ENCODE data around the gene ACSM6.
A peak's percentile ranks its signal among the peaks of the same experiment; 100 is the strongest.
"Not testable (repeated sequence)": the region's sequence is repeated elsewhere in the genome, so short reads cannot be mapped to it uniquely, and the experiment has no call there.

Gene ACSM6, protein sequence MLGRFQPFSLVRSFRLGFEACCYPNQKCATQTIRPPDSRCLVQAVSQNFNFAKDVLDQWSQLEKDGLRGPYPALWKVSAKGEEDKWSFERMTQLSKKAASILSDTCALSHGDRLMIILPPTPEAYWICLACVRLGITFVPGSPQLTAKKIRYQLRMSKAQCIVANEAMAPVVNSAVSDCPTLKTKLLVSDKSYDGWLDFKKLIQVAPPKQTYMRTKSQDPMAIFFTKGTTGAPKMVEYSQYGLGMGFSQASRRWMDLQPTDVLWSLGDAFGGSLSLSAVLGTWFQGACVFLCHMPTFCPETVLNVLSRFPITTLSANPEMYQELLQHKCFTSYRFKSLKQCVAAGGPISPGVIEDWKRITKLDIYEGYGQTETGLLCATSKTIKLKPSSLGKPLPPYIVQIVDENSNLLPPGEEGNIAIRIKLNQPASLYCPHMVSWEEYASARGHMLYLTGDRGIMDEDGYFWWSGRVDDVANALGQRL
- total RNA-seq: 0 reads per million in 2 experiments

DNA sequence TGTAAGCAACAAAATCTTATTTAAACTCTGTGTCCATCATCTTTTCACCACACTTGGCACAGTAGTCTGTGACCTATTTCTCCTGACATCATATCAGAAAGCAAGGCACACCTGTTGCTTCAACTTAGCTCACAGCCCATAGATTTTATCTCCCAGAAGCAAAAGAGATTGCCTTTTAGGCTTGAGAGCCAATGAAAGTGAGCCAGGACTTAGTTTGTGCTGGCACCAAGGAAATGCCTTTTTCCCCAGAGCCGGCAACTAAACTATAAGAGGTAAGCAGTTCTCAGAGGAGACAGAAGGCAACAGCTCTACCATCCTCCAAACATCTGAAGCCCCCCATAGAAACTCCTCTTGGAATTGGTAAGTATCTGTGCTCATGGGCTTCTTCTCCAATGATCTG, at the start of gene ACSM6:
ACSM6 (plus strand) TSS at position 295 of the 400 bp plus-strand sequence. CDS start 248 bp downstream, outside the sequence.
- no peak for DNase-seq (ENCODE audit: low read depth)

DNA sequence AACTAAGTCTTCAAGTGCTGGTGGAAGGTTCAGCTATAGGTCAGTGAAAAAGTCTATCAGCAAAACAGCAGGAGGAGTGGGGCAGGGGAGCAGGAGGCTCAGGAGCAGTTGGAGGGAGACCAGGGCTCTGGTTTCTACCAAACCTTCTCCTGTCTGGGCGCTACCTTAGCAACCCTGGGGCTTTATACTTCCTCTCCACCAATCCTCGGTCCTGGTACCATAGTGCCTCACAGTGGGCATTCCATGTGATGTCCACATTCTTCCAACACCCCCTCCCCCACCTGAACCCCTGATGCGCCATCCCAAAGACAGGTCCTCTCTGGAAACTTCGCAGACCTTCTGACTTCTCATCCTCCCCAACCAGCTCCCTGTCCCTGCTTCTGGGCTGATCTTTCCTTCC, 25.3 kb upstream of the ACSM6 start:
- no peak for DNase-seq (ENCODE audit: low read depth)

DNA sequence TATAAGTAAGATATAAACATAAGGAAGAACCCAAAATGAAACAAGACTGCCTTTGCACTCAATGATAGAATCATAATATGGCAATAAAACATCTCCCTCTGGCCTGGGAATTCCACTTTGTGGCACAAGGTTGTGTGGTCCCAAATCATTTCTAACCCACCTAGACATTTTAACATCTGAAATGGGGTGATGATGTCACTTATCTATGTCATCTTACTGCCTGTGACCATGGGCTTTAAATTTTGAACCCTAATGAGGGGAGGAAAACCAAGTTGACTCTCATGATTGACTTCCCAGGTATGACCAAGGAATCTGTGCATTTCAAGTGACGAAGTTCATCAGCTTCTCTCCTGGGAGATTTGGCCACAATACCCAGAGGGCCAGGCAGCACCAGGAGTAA, 24.5 kb upstream of the ACSM6 start:
- DNase-seq (ENCODE audit: low read depth): no peak

DNA sequence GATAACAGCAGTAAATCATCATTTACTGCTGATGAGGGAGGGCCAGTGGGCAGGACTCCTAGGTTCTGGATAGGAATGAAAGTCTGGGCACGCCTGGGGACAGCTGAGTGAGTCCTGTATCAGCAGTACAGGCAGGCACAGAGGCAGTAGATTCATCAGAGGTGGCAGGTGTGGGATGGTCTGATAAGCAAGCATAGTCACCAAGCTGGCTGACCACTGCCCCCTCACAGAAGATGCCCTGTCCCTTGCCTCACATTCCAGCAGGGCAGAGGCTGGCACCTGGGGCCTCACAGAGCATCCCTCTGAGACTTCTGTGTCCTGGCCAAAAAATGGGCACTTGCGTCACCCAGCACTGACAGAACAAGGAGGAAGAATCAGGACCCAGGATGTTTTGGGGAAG, 23.2 kb upstream of the ACSM6 start:
- no peak for DNase-seq (ENCODE audit: low read depth)

DNA sequence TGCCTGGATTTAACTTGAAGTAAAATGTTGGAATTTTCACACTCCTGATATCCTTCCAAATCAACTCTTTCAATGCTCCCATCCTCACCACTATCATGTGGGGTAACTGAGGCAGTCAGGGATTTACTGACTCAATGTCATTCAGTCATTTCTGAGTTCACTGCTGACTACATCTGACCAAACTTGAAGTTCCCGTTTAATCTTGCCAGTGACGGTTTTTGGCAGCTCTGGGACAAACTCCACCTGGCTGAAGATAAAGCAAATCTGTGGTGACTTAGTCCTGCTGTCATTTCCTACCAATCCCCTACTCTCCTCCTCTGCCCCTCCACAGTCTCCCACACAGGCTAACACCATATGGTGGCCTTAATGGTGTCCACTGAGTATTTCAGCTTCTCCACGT, 22.7 kb upstream of the ACSM6 start:
- no peak for DNase-seq (ENCODE audit: low read depth)

DNA sequence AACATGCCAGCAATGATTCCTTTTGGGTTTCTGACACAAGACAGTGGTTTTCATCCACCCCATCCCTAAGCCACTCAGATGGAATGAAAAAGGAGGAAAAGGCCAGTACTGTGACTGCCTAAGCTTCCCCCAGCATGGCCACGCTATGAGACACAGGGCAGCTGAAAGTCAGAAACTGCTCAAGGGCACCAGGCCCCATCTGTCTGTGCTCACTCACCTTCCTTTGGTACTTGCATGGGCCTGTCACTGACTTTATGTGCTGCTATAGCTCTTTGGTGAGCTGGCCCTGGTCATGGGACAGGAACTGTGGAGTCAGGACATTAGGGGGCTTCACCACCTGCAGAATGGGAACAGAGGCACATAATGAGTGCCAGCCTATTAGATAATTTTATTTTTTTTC, 21.2 kb upstream of the ACSM6 start:
- no peak for DNase-seq (ENCODE audit: low read depth)

DNA sequence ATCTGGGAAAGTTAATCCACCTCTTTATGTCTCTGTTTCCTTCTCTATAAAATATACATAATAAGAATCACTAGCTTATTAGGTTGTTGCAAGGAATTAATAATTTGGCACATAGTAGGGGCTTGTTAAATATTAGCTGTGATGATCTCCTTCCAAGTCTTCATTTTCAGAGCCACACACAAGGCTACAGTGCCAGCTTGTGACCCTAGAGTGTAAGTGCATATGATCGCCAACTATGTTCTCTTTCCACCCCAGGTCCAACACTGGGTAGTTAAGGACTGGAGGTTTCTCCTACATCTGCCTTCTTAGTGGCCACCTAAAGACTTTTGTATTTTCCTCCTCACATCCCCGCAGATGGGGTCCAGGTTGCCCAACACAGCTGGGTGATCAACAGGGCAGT, 17.9 kb upstream of the ACSM6 start:
- DNase-seq (ENCODE audit: low read depth): no peak

DNA sequence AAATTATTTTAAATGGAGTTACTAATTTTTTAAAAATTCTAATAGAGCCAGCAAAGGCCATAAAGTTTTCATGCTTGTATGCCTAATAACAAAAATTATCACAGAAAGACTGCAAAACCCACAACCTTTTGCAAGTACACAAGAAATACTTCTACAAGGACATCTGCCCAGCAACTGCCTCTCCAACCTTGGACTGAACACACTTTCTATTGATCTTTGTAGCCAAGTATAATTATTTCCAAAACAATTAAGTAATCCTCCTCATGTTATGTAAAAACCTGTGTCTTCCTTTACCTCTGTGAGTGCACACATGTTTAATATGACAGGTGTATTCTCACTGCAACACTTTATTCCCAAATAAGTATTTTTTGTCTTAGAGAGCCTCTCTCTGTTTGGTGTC, 16.6 kb upstream of the ACSM6 start:
- DNase-seq (ENCODE audit: low read depth): no peak

DNA sequence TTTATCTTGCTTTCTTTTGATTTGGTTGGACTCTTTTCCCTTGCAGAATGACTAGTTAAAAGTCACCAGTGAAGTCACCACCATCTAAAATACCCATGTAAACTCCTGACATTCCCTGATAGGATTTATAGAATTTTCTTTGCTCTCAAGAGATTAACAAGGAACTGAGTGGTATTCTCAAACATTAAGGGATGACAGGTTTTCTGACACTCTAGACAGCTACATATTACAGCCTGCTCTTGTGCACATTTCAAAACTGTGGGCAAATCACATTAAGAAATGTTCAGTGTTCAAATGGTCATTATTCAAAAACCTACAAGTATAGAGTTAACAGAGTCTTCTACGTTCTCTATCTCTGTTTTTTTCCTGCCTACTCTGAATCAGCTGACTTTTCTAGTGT, 15.8 kb upstream of the ACSM6 start:
- DNase-seq (ENCODE audit: low read depth): no peak

DNA sequence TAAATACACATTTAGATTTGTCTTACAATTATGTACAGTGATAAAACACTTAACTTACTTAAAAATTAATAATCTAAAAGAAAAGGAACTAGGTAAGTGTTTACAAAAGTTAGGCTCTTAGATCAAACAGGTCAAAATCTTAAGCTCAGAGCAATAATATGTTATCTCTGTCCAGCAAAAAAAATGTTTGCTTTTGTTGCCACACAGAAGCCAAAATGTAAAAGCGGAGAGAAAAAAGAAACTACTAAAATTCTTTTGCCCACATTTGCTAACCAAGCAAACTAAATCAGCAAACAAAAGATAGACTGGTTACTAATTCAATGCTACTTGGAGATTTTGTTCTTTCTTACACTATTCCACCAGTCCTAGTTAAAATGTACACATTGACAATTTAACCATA, 15.2 kb upstream of the ACSM6 start:
- no peak for DNase-seq (ENCODE audit: low read depth)

DNA sequence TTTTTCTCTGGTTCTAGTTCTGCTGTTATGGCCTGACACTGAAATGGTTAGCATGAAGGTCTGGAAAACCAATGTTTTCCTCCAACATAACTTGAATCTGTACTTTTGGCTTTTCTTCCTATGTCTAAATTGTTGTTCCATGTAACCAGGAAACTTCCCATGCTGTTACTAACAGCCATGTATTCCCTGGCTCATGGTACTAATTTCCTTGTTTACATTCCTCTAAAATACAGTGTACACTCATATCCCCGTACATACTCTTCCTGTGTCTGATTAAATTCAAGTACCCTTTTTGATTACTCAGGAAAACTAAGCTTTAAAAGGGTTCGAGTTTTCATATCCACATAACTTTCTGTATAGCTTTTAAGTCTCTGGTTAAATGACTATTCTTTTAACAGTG, 12.3 kb upstream of the ACSM6 start:
- no peak for DNase-seq (ENCODE audit: low read depth)

DNA sequence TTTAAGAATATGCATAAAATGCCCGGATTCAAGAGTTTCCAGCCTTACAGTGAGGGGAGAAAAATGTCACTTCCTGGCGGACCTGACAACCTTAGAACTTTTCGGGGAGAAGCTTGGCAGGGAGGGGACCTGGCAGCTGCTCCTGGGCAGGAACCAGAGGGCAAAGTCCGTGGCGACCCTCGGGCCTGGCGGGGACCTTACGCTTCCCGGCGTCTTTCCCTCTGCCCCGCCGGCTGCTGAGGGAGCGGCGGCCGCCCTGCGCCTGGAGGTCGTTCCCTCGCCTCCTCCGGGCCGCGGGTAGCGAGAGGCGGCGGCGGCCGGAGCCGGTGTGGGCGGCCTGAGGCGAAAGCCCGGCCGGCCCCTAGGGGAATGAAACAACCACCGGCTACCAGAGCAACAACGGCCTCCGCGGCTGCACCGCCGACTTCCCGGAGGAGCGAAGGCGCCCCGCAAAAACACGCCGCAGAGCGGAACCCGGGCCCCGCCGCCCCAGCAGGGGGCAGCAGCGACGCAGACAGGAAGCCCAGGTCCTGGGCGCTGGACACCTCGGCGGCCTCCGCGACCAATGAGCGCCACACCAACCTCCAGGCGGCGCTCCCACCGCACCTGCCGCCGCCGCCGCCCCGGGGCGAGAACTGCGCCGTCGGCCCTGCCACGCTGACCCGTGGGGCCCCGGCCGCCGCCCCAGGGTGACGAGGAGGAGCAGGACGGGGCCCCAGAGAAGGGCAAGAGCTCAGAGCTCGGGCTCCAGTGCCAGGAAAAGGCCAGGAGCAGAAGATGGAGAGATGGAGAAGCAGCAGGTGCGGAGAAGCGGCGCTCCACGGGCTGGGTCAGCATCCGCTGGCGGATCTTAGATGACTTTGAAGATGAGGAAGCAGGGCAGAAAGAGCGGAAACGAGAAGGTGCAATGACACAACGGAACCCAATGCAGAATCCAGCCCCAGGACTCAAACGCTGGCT, 10.5 kb upstream of the ACSM6 start:
- peak; percentile 29 for DNase-seq (ENCODE audit: low read depth)

DNA sequence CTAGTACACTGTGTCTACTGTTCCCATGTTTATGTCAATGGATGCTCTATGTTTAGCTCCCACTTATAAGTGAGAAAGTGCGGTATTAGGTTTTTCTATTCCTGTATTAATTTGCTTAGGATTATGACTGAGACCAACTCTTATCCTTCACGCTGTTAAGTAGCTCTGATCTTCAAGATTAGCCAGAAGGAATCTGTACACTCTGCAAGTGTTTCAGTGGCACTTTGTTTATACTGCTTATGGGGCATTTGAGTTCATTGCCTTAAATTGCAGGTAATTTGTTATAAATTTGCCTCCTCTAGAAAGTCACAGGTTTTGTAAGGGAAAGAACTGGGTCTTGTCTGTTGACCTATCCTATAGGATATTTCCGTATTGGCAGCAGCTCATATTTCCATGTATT, 6.4 kb upstream of the ACSM6 start:
- no peak for DNase-seq (ENCODE audit: low read depth)

DNA sequence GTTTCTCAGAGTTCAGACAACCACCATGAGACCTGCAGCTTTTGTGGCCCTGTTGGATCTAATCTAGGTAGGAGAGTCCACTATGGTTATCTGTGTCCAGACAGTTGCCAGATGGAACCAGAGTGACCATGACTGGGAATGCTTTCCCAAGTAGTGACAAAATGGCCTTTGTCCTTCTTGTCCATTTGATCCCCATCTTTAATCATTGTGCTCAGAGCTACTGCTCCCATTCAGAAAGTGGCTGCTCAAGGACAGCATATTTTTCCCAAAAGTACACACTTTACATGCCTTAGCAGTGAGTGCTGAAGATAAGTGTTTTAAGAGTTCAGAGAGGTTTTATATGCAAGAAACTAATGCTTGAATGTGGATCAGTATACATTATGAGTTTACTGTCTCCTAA, 5.4 kb upstream of the ACSM6 start:
- no peak for DNase-seq (ENCODE audit: low read depth)

DNA sequence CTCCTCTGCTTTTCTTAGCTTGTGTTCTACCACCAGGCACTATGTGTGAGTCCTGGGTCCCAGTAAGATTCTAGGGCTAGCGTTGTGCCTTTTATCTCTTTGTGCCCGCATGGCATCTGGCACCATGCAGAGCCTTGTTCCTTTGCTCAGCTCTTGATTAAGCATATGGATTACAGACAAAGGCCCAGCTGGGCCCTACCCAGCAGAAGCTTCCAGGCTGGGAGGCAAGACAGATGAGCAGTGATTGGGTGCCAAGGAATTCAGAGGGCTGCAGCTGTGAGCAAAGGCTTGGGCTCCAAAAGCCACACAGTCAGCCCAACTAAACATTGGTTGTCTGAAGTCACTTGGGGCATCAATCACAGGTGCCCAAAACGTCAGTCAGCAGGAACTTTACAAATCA, 2.0 kb downstream of the ACSM6 start:
- no peak for DNase-seq (ENCODE audit: low read depth)

DNA sequence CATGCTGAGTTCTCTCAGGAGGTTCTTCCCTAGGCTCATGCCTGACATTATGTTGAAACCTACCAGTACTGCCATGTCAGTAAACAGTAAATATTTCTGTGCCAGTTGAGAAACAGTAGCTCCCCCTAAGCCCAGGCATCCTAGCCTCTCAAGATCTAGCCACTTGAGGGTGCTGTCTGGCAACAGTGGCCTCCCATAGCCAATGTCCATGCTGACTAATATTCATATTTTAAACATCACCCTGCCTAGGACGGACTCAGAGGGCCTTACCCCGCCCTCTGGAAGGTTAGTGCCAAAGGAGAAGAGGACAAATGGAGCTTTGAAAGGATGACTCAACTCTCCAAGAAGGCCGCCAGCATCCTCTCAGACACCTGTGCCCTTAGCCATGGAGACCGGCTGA, 7.7 kb downstream of the ACSM6 start:
- no peak for DNase-seq (ENCODE audit: low read depth)

DNA sequence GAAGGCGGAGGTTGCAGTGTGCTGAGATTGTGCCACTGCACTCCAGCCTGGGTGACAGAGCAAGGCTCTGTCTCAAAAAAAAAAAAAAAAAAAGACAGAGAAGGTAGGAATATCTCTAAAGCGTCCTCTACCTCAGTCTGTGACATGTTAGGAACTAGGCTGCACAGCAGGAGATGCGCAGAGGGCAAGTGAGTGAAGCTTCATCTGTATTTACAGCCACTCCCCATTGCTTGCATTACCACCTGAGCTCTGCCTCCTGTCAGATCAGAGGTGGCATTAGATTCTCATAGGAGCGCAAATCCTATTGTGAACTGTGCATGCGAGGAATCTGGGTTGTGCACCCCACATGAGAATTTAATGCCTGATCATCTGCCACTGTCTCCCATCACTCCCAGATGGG, 8.8 kb downstream of the ACSM6 start:
- not testable (repeated sequence) for DNase-seq (ENCODE audit: low read depth)

DNA sequence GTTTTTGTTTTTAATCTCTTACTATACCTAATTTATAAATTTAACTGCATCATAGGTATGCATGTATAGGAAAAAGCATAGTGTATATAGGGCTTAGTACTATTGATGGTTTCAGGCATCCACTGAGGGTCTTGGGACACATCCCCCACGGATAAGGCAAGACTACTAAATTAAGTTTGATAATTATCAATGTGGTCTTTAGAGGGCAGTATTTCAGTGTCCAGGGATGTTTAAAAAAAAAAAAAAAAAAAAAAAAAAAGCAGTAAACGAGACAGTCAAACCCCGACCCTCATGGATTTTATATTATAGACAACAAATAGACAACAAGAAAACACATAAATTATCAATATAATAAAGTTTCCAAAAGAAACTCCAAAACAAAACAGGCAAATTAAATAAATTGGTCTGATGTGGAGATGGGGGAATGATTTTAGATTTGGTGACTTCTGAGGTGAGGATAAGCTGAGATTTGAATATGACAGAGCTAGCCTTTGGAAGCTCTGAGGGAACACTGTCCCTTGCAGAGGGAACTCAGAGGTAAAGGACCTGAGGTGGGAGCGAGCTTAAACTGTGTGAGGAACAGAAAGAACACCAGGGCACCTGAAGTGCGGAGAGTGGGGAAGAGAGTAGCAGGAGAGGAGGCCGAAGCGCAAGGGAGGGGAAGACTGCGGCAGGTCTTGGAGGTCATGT, 14.8 kb downstream of the ACSM6 start:
- DNase-seq (ENCODE audit: low read depth): no peak

DNA sequence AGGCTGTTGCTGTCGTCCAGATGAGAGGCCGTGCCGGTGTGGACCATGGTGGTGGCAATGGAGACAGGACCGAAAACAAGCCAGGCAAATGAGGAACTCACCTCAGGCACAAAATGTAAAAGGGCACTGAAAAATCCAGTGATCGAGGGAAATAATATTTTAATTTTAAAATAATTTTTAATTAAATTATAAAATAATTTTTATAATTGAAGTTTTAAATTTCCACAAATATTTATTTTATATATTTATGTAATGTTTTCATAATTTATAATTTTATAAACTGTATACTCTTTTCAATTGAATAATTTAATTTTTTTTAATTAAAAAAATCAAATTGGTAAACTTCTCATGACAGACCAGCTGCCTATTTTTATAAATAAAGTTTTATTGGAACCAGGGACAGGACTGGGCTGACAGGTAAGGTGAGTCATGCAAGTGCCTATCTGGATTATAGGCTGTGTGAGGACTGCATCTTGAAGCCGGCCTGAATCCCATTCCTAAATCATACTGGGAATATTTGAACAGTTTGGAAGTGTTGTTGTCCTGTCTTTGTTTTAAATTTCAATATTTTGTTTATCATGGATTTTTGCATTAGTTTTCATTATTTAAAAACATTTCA, 15.6 kb downstream of the ACSM6 start:
- DNase-seq (ENCODE audit: low read depth): no peak

DNA sequence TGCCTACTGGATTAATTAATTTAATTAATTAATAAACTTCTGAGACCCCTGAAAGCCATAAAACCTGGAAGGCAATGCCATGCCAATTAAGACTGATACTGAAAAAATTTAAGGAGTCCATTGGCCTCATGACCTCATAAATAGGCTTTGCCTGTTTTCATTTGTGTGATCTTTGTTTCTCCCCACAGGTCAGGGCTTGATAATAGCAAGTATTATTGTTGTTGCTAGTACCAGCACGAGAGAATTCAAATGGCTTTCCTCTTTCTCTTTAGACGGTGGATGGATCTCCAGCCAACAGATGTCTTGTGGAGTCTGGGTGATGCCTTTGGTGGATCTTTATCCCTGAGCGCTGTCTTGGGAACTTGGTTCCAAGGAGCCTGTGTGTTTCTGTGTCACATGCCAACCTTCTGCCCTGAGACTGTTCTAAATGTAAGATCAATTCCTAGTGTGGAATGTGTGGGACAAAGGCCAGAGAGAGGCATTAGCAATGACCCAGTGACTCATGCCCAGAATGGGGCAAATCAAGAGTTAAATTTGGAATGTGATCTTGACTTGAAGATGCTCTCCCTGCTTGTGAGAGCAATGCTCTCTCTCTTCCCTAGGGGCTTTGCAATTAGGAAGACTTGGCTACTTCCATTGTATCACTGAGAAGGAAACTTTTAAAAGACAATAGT, 17.7 kb downstream of the ACSM6 start:
- no peak for DNase-seq (ENCODE audit: low read depth)

DNA sequence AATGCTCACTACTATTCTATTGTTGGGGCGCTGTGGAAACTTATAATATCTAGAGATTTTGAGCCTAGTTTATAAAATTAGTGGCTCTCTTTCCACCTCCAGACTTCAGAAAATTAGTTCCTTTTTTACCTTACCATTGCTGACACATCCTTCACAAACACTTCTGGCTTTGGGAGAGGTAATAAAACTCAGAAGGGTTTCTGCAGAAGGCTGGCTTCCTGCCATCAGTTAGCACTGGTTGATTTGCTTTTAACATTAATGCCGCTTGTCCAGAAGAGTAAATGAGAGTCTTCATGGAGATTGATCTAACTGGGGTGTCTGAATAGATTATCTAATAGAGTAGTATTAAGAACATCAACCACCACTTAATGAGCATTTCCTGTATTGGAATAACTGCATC, 20.3 kb downstream of the ACSM6 start:
- no peak for DNase-seq (ENCODE audit: low read depth)

All from T follicular helper cell (primary cell).